DMS153 (cell line): ENCODE data around the gene ZKSCAN1.

Experiments
- DNase-seq: peaks from one replicate; lab custom pipeline; 2025; lab: John Stamatoyannopoulos, UW

Gene ZKSCAN1

DNA sequence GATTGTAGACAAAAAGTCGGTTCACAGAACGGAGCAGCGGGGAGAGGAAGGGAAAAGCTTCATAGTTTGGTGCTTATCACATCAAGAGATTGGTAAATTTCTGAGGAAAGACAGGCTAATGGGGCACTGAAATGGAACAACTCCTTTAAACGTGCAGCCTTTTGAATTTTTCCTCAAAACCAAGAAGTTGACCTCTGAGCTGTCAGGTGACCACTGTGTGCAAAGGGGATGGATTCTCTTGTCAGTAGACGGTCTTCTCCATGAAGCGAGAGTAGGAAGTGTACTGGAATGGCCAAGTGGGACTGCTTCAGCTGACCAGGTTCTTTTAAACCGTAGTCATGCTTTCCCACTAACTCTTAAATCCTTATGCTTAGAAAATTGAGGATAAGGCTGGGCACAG lies 22.9 kb downstream of the ZKSCAN1 start:
- DNase-seq, result no peak

GRCh38 chr7:100040575-100040974 lies 25.2 kb downstream of the ZKSCAN1 start:
- no peak for DNase-seq

GRCh38 chr7:100044718-100045117 lies 29.3 kb downstream of the ZKSCAN1 start:
- DNase-seq, result no peak

DNA sequence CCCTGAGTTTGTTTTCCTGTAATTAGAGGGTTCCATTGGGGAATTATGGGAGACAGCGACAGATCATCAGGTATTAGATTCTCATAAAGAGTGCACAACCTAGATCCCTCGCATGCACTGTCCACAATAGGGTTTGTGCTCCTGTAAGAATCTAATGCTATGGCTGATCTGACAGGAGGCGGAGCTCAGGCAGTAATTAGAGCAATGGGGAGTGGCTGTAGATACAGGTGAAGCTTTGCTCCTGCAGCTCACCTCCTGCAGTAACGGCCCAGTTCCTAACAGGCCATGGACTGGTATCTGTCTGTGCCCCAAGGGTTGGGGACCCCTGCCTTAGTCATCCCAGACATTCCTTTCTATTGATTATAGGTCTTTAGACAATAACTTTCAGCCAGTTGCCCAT lies 33.3 kb downstream of the ZKSCAN1 start:
- DNase-seq, result no peak

- peak; percentile 66 for DNase-seq
These were observed 34.3 kb downstream of the ZKSCAN1 start, which contains the start of gene ZSCAN21 for GRCh38 chr7:100049441-100050291. ZSCAN21 (plus strand) TSS chr7:100049774; CDS start chr7:100057007, 7,233 bp downstream.

DNA sequence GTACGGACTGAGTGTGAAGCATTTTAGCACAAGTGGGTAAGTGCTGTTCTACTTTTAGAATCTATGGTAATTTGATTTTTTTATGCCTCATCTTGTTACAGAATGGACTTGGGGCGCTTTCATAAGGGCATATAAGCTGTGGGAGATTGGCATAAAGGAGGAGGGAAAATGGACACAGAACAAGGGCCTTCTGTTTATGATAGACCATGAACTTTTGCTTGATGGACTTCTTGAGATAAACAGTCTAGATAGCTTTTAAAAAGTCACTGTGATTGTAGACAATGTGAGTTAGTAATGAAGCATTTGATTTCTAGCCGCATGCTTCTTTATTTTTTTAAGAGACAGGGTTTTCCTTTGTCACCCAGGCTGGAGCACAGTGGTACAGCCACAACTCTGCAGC lies 36.2 kb downstream of the ZKSCAN1 start:
- no peak for DNase-seq

GRCh38 chr7:100053215-100053614 lies 37.8 kb downstream of the ZKSCAN1 start:
- DNase-seq, result peak; percentile 72

DNA sequence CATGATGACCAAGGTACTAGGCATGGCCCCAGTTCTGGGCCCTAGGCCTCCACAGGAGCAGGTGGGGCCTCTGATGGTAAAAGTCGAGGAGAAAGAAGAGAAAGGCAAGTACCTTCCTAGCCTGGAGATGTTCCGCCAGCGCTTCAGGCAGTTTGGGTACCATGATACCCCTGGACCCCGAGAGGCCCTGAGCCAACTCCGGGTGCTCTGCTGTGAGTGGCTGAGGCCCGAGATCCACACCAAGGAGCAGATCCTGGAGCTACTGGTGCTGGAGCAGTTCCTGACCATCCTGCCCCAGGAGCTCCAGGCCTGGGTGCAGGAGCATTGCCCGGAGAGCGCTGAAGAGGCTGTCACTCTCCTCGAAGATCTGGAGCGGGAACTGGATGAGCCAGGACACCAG lies 41.6 kb downstream of the ZKSCAN1 start:
- no peak for DNase-seq

GRCh38 chr7:100059251-100059739 lies 43.9 kb downstream of the ZKSCAN1 start:
- DNase-seq, result no peak

DNA sequence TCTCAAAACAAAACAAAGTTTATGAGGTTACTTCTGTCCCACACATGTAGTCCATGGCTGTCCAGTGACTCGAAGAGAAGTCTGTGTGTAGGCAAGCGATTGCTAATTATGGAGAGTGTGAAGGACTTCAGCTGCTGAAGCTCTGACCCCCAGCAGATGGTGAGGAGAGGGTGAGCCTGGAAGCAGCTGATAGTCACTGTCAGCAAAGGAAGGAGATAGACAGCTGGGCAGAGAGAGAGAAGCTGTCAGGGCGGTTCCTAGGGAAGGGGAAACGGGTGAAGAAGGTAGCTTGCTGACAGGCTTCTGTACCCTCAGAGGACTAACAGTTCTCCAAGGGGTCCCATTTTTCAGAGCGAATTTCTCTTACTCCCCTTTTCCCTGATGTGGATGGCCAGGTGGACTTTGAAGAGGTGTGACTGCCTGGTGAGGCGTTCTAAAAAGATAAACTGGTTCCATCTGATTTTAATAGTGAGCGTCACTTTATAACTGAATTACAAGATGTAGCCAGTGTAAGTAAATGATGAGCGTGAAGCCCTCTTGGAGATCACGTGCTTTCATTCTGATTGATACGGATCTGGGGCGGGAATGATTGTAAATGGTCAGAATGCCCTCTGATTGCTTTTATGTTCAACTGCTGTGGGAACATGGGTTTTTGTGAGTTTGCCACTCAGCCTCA lies 46.3 kb downstream of the ZKSCAN1 start:
- DNase-seq, result no peak

GRCh38 chr7:100063376-100063775 lies 48.0 kb downstream of the ZKSCAN1 start:
- DNase-seq, result no peak

GRCh38 chr7:100064162-100064561 lies 48.8 kb downstream of the ZKSCAN1 start:
- no peak for DNase-seq

DNA sequence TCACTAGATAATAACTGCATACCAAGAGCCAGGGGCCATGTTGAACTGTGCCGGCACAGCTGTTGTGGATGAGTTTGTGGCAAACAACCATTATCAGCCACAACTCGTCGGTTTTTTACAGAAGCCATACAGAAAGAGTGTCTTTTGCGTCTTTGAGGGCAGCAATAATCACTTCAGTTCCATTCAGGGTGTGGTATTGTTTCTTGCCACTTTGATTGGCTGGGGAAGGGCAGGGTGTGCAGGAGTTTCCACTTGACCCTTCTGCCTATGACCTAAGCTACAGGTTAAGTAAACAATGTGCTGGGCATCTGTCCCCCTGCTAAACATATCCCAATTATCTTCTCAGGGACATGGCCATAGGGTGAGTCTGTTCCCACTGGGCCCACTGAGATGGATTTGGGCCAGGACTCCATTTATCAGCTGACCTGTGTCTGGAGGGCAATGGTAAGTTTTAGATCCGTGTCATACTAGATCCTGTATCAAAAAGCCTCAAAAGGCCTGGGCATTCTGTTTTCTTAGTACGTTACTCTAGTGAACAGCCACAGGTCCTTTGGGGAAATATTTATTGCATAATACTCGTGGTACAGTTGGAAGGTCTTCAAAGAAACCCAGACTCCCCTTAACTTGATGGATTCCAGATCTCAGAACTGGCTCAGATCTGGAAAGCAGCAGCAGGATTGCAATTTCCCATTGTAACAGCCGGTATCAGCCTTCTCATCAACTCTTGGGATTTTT lies 50.2 kb downstream of the ZKSCAN1 start:
- DNase-seq, result no peak

DNA sequence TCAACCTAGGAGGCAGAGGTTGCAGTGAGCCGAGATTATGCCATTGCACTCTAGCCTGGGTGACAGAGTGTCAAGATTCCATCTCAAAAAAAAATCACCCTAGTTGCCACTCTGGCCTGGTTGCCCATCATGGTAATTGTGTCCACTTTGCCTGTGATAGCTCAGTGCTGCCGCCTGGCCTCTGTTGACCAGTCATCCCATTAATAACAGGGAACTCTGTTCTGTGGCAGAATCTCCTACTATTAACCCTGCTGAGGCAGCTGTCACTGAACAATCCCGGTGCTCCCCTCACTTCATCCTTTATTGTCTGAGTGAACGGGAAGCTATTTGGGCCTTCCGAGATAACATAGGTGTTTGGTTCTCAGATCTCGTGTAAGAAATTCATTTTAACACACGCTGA lies 51.6 kb downstream of the ZKSCAN1 start:
- DNase-seq, result no peak

GRCh38 chr7:100069991-100070390 lies 54.6 kb downstream of the ZKSCAN1 start:
- DNase-seq, result no peak

DNA sequence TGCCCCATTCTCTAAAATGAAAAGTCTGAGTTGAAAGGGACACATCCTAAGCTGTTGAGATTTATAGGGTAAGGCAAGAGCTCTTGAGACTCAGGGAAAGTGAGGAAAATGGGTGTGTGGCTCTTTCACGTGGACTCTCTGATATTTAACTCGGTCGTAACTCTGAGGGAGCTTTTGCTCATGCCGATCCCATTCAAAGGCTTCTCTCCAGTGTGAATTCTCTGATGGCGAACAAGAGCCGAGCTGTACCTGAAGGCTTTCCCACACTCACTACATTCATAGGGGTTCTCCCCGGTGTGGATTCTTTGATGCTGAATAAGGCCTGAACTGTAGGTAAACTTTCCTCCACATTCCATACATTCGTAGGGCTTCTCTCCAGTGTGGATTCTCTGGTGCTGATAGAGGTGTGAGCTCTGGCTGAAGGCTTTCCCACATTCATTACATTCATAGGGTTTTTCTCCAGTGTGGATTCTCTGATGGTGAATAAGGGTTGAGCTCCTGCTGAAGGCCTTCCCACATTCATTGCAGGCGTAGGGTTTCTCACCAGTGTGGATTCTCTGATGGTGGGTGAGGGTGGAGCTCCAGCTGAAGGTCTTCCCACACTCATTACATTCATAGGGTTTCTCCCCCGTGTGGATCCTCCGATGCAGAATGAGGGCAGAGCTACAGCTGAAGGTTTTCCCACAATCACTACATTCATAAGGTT lies 55.8 kb downstream of the ZKSCAN1 start:
- no peak for DNase-seq

DNA sequence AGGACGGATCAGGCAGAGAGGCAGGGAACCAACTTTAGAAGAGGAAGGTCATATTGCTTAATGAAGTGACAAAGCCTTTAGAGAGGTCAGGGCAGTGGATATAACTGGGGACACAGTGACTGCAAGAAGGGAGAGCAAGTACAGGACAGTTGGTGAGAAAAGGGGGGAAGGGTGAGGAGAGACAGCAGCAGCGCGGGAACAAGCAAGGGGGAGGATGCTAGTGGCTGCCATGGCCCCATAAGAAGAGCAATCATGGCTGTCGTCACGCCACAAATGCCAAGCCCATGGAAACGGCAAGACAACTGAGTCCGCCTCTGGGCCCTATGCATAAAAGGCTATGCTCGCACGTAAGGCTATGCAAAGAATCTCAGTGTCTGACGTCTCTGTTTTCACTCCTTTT lies 57.1 kb downstream of the ZKSCAN1 start:
- DNase-seq, result no peak

DNA sequence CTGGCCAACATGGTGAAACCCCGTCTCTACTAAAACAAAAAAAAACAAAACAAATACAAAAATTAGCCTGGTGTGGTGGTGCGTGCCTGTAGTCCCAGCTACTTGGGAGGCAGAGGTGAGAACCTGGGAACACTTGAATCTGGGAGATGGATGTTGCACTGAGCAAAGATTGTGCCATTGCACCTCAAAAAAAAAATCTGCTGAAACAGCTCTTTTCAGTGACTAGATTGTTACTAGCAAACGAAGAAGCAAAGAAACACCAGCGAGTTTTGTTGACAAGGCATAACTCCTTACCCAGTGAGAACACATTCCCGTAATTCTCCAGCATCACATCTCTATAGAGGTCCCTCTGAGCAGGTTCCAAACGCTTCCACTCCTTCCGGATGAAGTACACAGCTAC lies 59.4 kb downstream of the ZKSCAN1 start:
- no peak for DNase-seq

DNA sequence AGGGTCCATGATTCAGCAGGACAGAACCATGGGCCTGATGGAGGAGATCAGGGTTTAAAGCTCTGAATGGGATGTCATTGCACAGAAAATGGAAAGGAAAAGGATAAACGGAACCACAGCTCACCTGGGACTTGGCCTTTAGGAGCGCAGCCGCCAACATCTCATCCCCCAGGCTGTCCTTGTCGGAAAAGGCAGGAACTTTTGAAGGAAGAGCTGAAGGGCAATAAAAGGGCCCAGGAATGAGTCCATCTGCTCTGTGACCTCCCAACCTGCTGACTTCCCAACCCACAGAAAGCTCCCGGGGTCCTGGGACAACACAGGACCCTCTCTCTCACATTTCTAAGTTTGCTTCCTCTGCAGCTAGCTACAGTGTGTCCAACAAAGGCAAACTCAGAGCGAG lies 60.0 kb downstream of the ZKSCAN1 start:
- no peak for DNase-seq

GRCh38 chr7:100077205-100077604 lies 61.8 kb downstream of the ZKSCAN1 start:
- DNase-seq, result no peak

- no peak for DNase-seq
These were observed 63.7 kb downstream of the ZKSCAN1 start for GRCh38 chr7:100079024-100079560.
